DND-41 (cell line): Measurements from ENCODE around the gene TMEM238L.
"Not testable (repeated sequence)": the region's sequence is repeated elsewhere in the genome, so short reads cannot be mapped to it uniquely, and the experiment has no call there.

ENCODE experiments used
- ATAC-seq: fragments of 200-7000 bp; cut with Tn5 transposase; 3 replicates; pipeline ENCODE4 v1.9.1; 2021; ENCODE audit warnings: low read depth; ENCODE audit not compliant: insufficient read depth
- DNase-seq: peaks from one replicate; pipeline ENCODE4 v3.0.0-alpha.2; 2020
- H2AFZ ChIP-seq: 2 replicates; pipeline ENCODE4 v1.6.0; 2012; ENCODE audit warnings: low read depth, low read length
- H3K27ac ChIP-seq: 2 replicates; pipeline ENCODE4 v1.5.1; 2012; ENCODE audit warnings: low read length, inconsistent platforms
- H3K27me3 ChIP-seq: fragments of 200-600 bp; sonication (generic); 2 replicates; pipeline ENCODE4 v1.6.0; 2012; ENCODE audit warnings: low read length, mild to moderate bottlenecking, inconsistent platforms; ENCODE audit not compliant: insufficient read depth, poor library complexity
- H3K36me3 ChIP-seq: 2 replicates; pipeline ENCODE4 v1.5.1; 2012; ENCODE audit warnings: low read length, inconsistent platforms; ENCODE audit not compliant: insufficient read depth
- H3K4me1 ChIP-seq: 2 replicates; pipeline ENCODE4 v1.5.1; 2012; ENCODE audit warnings: mild to moderate bottlenecking, low read length; ENCODE audit not compliant: insufficient read depth
- H3K4me2 ChIP-seq: 2 replicates; pipeline ENCODE4 v1.6.0; 2012; ENCODE audit warnings: mild to moderate bottlenecking, moderate library complexity, low read length, inconsistent platforms; ENCODE audit not compliant: insufficient read depth
- H3K4me3 ChIP-seq, 2 experiments: fragments of 200-600 bp in 1 of 2; shearing (Covaris generic) in 1 of 2; 2 replicates each; pipeline ENCODE4 v1.5.1; 2012 to 2016; ENCODE audit warnings: inconsistent platforms in 2 of 2, low read length in 2 of 2, mild to moderate bottlenecking in 2 of 2, low read depth in 1 of 2, moderate library complexity in 1 of 2
- H3K79me2 ChIP-seq: 2 replicates; pipeline ENCODE4 v1.6.0; 2012; ENCODE audit warnings: low read length, inconsistent platforms; ENCODE audit not compliant: insufficient read depth
- H3K9ac ChIP-seq: 2 replicates; pipeline ENCODE4 v1.6.0; 2012; ENCODE audit warnings: low read depth, mild to moderate bottlenecking, inconsistent platforms, low read length, moderate library complexity
- H3K9me3 ChIP-seq: 2 replicates; pipeline ENCODE4 v1.5.1; 2012; ENCODE audit warnings: low read length, moderate library complexity, mild to moderate bottlenecking, inconsistent platforms; ENCODE audit not compliant: insufficient read depth, severe bottlenecking
- H4K20me1 ChIP-seq: 2 replicates; pipeline ENCODE4 v1.6.0; 2012; ENCODE audit warnings: low read length; ENCODE audit not compliant: insufficient read depth
- EZH2 ChIP-seq: IDR thresholded peaks from 3 replicates; pipeline ENCODE4 v1.6.1; 2012; ENCODE audit warnings: borderline replicate concordance, low read depth, mild to moderate bottlenecking, moderate library complexity, low read length, inconsistent platforms; ENCODE audit not compliant: severe bottlenecking
- TF ChIP-seq, protein P1 (sequence below): IDR thresholded peaks from 2 replicates; pipeline ENCODE4 v1.5.1; 2012; ENCODE audit warnings: borderline replicate concordance, low read length, moderate library complexity, mild to moderate bottlenecking; ENCODE audit not compliant: poor library complexity, severe bottlenecking; ENCODE audit errors: extremely low read depth

Gene TMEM238L, protein sequence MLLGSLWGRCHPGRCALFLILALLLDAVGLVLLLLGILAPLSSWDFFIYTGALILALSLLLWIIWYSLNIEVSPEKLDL

DNA sequence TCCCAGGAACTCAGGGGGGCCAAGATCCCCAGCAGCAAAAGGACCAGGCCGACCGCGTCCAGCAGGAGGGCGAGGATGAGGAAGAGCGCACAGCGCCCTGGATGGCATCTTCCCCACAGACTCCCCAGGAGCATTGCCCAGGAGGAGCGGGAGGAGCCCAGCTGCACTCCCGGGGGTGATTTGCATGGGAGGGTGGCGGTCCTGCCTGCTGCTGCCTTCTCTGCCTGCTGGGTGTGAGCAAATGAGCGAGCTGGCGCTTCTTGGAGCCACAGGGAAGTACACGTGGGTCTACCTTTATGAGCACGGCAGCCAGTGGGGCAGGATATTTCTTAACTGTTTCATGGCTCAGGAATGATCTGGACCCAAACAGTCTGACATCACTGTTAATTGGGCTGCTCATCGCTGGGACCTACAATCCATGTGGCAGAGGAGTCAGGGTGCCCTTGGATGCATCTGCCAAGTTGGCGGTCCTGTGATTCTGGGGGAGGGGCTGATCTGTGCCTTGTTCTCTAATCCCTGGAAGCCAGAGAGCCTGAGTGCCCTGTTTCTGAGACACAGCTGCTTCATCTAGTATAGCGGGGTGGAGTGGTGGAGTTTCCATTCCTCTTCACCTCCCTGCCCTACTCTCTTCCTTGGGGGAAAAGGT lies at the start of gene TMEM238L:
Gene TMEM238L (minus strand): TSS at position 270 of the 646 bp plus-strand sequence. CDS start 136 bp downstream, at position 134.
- TF ChIP-seq, protein P1, sequence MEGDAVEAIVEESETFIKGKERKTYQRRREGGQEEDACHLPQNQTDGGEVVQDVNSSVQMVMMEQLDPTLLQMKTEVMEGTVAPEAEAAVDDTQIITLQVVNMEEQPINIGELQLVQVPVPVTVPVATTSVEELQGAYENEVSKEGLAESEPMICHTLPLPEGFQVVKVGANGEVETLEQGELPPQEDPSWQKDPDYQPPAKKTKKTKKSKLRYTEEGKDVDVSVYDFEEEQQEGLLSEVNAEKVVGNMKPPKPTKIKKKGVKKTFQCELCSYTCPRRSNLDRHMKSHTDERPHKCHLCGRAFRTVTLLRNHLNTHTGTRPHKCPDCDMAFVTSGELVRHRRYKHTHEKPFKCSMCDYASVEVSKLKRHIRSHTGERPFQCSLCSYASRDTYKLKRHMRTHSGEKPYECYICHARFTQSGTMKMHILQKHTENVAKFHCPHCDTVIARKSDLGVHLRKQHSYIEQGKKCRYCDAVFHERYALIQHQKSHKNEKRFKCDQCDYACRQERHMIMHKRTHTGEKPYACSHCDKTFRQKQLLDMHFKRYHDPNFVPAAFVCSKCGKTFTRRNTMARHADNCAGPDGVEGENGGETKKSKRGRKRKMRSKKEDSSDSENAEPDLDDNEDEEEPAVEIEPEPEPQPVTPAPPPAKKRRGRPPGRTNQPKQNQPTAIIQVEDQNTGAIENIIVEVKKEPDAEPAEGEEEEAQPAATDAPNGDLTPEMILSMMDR: no peak
- TF ChIP-seq EZH2: no peak
- H3K9me3 ChIP-seq: no peaks in the 10 kb centered on the region
- H2AFZ ChIP-seq: no peak within 1 kb of the TSS
- no peak for ATAC-seq
- peaks cover 3% of the 10 kb centered on the region for H3K27me3 ChIP-seq
- no peak within 1 kb of the TSS for H3K4me3 ChIP-seq
- no peak within 1 kb of the TSS for H3K9ac ChIP-seq
- no peaks in the 10 kb centered on the region for H3K4me1 ChIP-seq
- H3K36me3 ChIP-seq: no peaks in the 10 kb centered on the region
- H3K4me2 ChIP-seq: no peak within 1 kb of the TSS
- H3K27ac ChIP-seq: no peak within 1 kb of the TSS
- no peak for DNase-seq
- no peaks in the 10 kb centered on the region for H3K79me2 ChIP-seq
- no peaks in the 10 kb centered on the region for H4K20me1 ChIP-seq

DNA sequence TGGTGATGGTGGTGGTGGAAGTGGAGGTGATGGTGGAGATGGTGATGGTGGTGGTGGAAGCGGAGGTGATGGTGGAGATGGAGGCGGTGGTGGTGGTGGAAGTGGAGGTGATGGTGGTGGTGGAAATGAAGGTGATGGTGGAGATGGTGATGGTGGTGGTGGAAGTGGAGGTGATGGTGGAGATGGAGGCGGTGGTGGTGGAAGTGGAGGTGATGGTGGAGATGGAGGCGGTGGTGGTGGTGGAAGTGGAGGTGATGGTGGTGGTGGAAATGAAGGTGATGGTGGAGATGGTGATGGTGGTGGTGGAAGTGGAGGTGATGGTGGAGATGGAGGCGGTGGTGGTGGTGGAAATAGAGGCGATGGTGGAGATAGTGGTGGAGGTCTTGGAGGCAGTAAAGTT lies 42.7 kb upstream of the TMEM238L start:
- not testable (repeated sequence) for H3K4me2 ChIP-seq

DNA sequence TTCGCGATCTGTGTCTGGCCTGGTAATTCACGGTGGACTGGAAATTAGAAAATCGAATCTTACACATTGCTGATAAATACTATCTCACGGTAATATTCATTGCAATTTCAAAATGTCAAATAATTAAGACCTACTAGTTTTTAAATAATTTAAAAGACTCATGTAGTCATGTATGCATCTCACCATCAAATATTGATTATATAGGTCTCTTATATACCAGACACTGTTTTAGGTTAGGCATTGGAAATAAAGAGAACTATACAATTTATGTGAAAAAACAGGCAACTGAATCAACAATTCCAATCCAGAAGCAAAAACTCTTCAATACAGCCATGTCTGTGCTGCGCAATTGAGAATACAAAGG lies 41.5 kb upstream of the TMEM238L start:
- no peaks in the 10 kb centered on the region for H4K20me1 ChIP-seq
- peak overlapping the region; percentile 68; the same call in 1 of the 2 replicates for H3K4me2 ChIP-seq
- no peak overlapping the region for H2AFZ ChIP-seq
- H3K9ac ChIP-seq: no peak overlapping the region
- TF ChIP-seq, protein P1: no peak
- no peak for TF ChIP-seq EZH2
- peak overlapping the region in 1 of 2 experiments; percentile 49; a peak in 1 of 4 replicates for H3K4me3 ChIP-seq
- DNase-seq (no peak), ATAC-seq (no peak)
- H3K27ac ChIP-seq: no peak overlapping the region
- H3K27me3 ChIP-seq: no peaks in the 10 kb centered on the region
- no peaks in the 10 kb centered on the region for H3K9me3 ChIP-seq
- H3K4me1 ChIP-seq: peaks cover 6% of the 10 kb centered on the region
- no peaks in the 10 kb centered on the region for H3K36me3 ChIP-seq
- no peaks in the 10 kb centered on the region for H3K79me2 ChIP-seq

More for the DNA sequence above, 42.7 kb upstream of the TMEM238L start:
- H3K4me1 ChIP-seq, H2AFZ ChIP-seq, H3K9me3 ChIP-seq, H3K36me3 ChIP-seq, DNase-seq, H3K79me2 ChIP-seq, H3K4me3 ChIP-seq, H3K9ac ChIP-seq, ATAC-seq, H3K27ac ChIP-seq, H3K27me3 ChIP-seq, H4K20me1 ChIP-seq: not testable (repeated sequence)

DNA sequence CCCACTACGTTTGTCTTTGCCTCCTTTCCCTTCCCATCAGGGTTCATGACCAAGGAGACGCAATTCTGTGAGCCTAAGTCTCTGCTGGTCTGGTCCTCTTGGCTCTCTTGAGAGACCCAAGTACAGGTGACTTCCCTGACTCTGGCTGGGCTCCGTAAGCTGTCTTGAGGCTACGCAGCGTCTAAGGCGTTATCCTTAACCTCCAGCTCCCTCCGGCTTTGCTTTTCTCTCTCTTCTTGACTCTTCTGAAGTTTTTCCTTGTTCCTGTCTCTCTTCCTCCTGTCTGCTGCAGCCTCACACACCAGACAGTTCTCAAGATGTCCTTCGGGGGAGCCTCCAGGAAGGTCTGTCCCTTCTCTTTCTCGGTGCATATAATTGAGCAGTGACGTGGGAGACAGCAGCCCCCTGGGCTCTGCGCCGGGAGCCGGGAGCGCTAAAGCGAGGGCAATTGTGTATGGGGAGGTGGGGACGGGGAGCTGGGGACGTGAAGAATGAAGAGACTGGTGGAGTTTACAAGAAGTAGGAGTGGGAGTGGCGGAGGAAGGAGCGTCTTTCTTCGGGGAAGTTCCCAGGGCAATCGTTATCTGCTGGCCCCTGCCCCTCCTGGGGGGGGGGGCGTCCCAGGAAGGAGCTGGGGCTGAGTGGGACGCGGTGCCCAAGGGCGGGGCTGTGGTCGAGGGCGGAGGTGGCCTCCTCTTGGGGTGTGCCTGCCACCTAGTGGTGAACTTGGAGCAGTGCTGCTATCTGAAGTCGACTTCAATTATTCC lies 40.9 kb upstream of the TMEM238L start:
- DNase-seq: peak; percentile 74
- peak overlapping the region; percentile 68 for H3K4me2 ChIP-seq
- no peak for TF ChIP-seq EZH2
- TF ChIP-seq, protein P1: peak; percentile 96
- H3K9ac ChIP-seq: no peak overlapping the region
- no peaks in the 10 kb centered on the region for H3K9me3 ChIP-seq
- no peaks in the 10 kb centered on the region for H3K36me3 ChIP-seq
- H3K4me1 ChIP-seq: peaks cover 6% of the 10 kb centered on the region
- H2AFZ ChIP-seq: peak overlapping the region; percentile 53
- peak overlapping the region in 1 of 2 experiments; percentile 49; a peak in 2 of 4 replicates for H3K4me3 ChIP-seq
- no peaks in the 10 kb centered on the region for H3K27me3 ChIP-seq
- no peaks in the 10 kb centered on the region for H3K79me2 ChIP-seq
- H4K20me1 ChIP-seq: no peaks in the 10 kb centered on the region
- H3K27ac ChIP-seq: no peak overlapping the region
- ATAC-seq: peak; percentile 96
